NT2/D1 (cell line): ENCODE measurements around the gene ERC2.
A peak's percentile ranks its signal among the peaks of the same experiment; 100 is the strongest.

Experiments
- DNase-seq: peaks from one replicate; pipeline ENCODE4 v3.0.0-alpha.2; 2011; ENCODE audit warnings: low read depth, low spot score
- H3K27me3 ChIP-seq: 2 replicates; pipeline ENCODE4 v1.6.0; 2011; ENCODE audit warnings: mild to moderate bottlenecking; ENCODE audit not compliant: insufficient read length, insufficient read depth
- H3K36me3 ChIP-seq: 2 replicates; pipeline ENCODE4 v1.6.1; 2011; ENCODE audit warnings: mild to moderate bottlenecking, low read length, mixed read lengths; ENCODE audit not compliant: insufficient read depth, insufficient read length
- H3K4me1 ChIP-seq: 2 replicates; pipeline ENCODE4 v1.5.1; 2011; ENCODE audit not compliant: insufficient read depth, insufficient read length
- H3K4me3 ChIP-seq: 2 replicates; pipeline ENCODE4 v1.5.1; 2011; ENCODE audit warnings: low read depth; ENCODE audit not compliant: insufficient read length
- H3K9ac ChIP-seq: 2 replicates; pipeline ENCODE4 v1.6.0; 2011; ENCODE audit warnings: low read depth; ENCODE audit not compliant: insufficient read length
- H3K9me3 ChIP-seq: 2 replicates; pipeline ENCODE4 v1.5.1; 2011; ENCODE audit warnings: mild to moderate bottlenecking, low read length; ENCODE audit not compliant: insufficient read depth
- SUZ12 ChIP-seq: IDR thresholded peaks from 2 replicates; pipeline ENCODE4 v1.6.1; 2011; ENCODE audit not compliant: insufficient read length, insufficient read depth; ENCODE audit errors: extremely low read depth
- YY1 ChIP-seq: IDR thresholded peaks from 2 replicates; pipeline ENCODE4 v1.6.1; 2011; ENCODE audit not compliant: insufficient read length, insufficient read depth
- ZNF274 ChIP-seq: IDR thresholded peaks from 2 replicates; pipeline ENCODE4 v1.6.1; 2011; ENCODE audit warnings: mild to moderate bottlenecking, low read depth, low read length

ERC2 gene

DNA sequence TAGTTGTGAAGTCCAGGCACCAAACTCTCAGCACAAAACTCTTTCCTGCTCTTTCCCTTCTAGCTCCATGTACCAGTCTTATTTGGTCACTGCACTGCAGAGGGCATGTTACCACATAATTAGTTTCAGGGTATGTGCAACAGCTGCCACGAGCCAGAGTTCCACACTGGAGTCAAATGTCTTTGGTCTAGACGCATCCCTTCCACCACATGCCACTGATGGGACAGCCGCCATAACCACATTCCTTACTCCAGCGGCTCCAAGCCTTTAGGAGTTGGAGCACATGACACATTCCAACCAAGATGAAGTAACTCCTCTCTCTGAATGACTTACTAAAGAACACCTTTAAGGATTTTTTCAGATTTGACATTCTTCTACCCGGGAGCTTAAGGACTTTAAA, 153.4 kb downstream of the ERC2 start:
- Histone ChIP-seq H3K36me3 (no peaks in the 10 kb centered on the region), H3K4me3 (no peak overlapping the region), H3K9ac (no peak overlapping the region), H3K27me3 (no peaks in the 10 kb centered on the region), H3K9me3 (no peaks in the 10 kb centered on the region), H3K4me1 (no peaks in the 10 kb centered on the region)
- no peak for TF ChIP-seq YY1
- no peak for TF ChIP-seq ZNF274
- TF ChIP-seq SUZ12: no peak
- no peak for DNase-seq

DNA sequence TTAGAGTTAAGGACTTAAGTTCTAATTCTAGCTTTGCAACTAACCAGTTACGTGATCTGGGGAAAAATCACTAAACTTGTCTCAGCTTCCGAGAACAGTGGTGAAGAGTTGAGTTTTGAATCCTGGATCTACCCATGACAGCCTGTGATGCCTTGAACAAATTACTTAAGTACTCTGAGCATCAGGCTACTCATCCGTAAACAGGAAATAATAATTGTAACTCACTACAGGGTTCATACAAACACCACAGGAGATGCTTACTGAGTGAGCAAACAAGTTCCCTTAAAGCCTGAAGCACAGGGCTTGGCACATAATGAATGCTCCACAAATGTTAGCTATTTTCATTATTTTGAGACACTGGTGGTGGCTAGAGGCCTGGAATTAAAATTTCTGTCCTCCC, 158.8 kb downstream of the ERC2 start:
- no peaks in the 10 kb centered on the region for H3K27me3 ChIP-seq
- no peak overlapping the region for H3K4me3 ChIP-seq
- H3K4me1 ChIP-seq: no peaks in the 10 kb centered on the region
- no peaks in the 10 kb centered on the region for H3K36me3 ChIP-seq
- DNase-seq: no peak
- TF ChIP-seq YY1 (no peak), ZNF274 (no peak), SUZ12 (no peak)
- H3K9ac ChIP-seq: no peak overlapping the region
- H3K9me3 ChIP-seq: no peaks in the 10 kb centered on the region

DNA sequence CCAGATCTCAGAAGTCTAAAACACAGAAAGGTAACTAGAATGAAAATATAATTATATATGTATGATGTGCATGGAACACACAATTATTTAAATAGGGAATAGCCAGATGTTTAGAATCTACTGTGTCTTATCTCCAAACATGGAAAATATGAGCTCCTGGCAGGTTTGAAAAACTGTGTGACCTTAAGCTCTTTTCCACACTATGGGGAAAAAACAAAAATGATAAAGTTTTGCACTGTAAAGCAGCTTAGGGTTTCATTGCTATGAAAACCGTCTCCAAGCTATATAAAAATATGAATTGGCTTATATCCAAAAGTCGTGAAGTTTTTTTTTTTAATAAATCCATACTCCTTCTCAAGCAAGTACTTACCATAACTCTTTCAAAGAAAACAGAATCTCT, 159.8 kb downstream of the ERC2 start:
- TF ChIP-seq YY1 (no peak), SUZ12 (no peak), ZNF274 (no peak)
- no peak for DNase-seq
- Histone ChIP-seq H3K9me3 (no peaks in the 10 kb centered on the region), H3K9ac (no peak overlapping the region), H3K27me3 (no peaks in the 10 kb centered on the region), H3K4me1 (no peaks in the 10 kb centered on the region), H3K4me3 (no peak overlapping the region), H3K36me3 (no peaks in the 10 kb centered on the region)

DNA sequence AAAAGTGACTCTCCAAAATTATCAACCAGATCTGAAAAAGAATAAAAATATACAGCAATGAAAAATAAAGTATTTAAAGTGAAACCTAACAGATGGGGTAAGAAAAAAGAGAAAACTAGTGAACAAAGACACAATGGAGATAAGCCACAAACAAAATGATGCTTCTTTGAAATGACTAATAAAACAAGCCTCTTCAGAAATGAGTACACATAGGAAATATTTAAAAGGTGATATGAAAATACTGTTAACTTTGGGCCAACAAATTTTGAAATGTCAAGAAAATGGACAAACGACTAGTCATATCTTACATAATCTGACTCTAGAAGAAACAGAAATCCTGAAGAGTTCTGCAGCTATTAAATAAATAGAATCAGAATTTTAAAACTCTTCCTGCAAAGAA, 164.2 kb downstream of the ERC2 start:
- Histone ChIP-seq H3K4me1 (no peaks in the 10 kb centered on the region), H3K9ac (no peak overlapping the region), H3K4me3 (no peak overlapping the region), H3K9me3 (no peaks in the 10 kb centered on the region), H3K27me3 (no peaks in the 10 kb centered on the region), H3K36me3 (no peaks in the 10 kb centered on the region)
- TF ChIP-seq YY1: no peak
- no peak for TF ChIP-seq ZNF274
- no peak for TF ChIP-seq SUZ12
- DNase-seq: no peak

DNA sequence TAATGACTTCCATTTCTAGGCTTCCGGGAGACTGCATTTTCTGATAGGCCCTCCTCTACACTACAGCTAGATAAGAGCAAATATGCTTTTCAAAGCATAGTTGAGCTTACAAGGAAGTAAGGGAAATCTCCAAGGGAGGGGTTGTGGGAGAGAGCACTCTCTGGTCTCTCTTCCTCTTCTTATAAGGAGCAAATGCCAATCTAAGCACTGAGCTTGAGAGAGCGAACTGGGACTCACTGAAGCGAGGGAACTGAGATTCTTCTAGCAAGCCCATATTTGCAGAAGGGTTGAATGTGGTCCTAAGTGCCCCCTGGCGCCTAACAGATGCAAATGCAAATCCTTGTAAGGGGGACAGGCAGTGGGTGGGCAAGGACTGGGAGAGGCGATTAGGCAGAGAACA, 164.8 kb downstream of the ERC2 start:
- DNase-seq: peak; percentile 80
- Histone ChIP-seq H3K27me3 (no peaks in the 10 kb centered on the region), H3K36me3 (no peaks in the 10 kb centered on the region), H3K4me3 (no peak overlapping the region), H3K9me3 (no peaks in the 10 kb centered on the region), H3K9ac (no peak overlapping the region), H3K4me1 (no peaks in the 10 kb centered on the region)
- no peak for TF ChIP-seq SUZ12
- no peak for TF ChIP-seq ZNF274
- TF ChIP-seq YY1: no peak

DNA sequence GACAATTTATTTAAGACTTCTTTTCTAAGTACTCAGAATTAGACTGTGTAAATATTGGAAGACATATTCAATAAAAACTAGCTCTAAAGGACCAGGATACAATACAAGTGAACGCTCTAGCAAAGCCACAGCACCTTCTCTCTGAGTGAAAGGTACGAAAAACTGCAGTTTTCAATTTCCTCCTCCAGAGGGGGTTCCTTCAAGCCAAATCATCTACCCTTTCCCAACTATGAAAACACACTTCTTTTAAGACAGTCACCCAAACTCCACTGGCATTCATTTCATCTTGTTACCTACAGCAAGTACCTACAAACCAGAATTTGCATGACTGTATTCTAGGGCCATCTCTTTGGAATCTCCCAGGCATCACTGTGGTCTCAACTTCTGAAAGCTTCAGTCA, 165.8 kb downstream of the ERC2 start:
- Histone ChIP-seq H3K36me3 (no peaks in the 10 kb centered on the region), H3K27me3 (no peaks in the 10 kb centered on the region), H3K4me1 (no peaks in the 10 kb centered on the region), H3K4me3 (no peak overlapping the region), H3K9ac (no peak overlapping the region), H3K9me3 (no peaks in the 10 kb centered on the region)
- no peak for DNase-seq
- TF ChIP-seq SUZ12: no peak

DNA sequence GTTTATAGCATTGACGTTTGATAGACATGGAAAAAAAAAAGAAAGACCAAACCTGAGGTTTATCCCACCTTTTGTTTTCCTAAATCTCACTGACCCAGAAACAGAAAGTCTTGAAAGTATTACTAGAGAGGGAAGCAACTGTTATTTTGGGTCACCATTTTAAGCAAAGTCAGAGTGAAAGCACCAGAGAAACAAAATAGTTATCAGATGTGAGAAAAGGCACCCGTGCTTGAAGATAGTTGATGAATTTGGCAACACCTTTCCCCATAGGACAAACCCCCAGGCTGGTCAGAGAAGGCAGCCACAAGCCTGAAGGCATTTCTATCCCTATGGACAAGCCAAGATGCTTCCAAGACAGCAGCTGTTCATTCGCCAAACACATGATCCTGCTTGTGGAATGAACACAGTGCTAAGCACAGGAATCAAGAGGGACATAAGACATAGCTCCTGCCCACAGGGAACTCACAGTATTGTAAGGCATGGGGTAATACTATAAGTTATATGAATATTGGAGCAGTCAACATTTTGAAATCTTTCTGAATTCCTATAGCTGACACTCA, 170.9 kb downstream of the ERC2 start:
- no peaks in the 10 kb centered on the region for H3K4me1 ChIP-seq
- DNase-seq: no peak
- no peaks in the 10 kb centered on the region for H3K27me3 ChIP-seq
- no peak overlapping the region for H3K4me3 ChIP-seq
- peaks cover 7% of the 10 kb centered on the region for H3K36me3 ChIP-seq
- no peak overlapping the region for H3K9ac ChIP-seq
- H3K9me3 ChIP-seq: no peaks in the 10 kb centered on the region; the same call in 1 of the 2 replicates
- TF ChIP-seq SUZ12 (no peak), YY1 (no peak), ZNF274 (no peak)

DNA sequence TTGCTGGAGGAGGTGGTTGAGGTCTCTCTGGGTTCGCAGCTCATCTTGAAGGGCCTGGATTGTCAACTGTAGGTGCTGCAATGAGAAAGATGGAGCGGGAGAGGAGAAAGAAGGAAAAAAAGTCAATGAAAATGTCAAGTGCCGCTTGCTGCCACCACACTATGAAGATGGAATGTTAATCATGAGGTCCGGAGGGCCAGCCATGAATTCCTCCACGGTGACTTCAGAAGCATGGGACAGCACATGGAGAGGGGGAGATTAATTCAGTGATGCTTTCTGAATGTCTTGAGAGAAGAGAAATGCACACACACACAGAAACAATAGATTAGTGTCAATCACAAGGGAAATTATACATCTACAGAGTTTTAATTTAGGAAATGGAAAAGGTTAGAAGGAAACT, 171.9 kb downstream of the ERC2 start:
- Histone ChIP-seq H3K27me3 (no peaks in the 10 kb centered on the region), H3K9me3 (no peaks in the 10 kb centered on the region; the same call in 1 of the 2 replicates), H3K4me1 (no peaks in the 10 kb centered on the region), H3K36me3 (peaks cover 7% of the 10 kb centered on the region), H3K4me3 (no peak overlapping the region), H3K9ac (no peak overlapping the region)
- TF ChIP-seq SUZ12 (no peak), ZNF274 (no peak), YY1 (no peak)
- DNase-seq: no peak
